ENCODE data around the gene SCYL2. TPM values are rescaled to one million over a fixed set of nuclear protein-coding genes. Genes with fewer than 3 reads are reported as not detected.

The SCYL2 gene
- total and polyA plus RNA-seq, 10 of the 15 experiments (the other 5 are each of a cell fraction or from before 2014, with no cell fraction given), result 5.4 to 34.3 (median 26.9) TPM

- ChIA-PET SMC1A (ENCODE audit: uncharacterized antibody, unreplicated experiment) (interaction anchor here (1.4 to 1.7 kb wide), 2 partner anchors 9 to 11 kb away, joined by 3 to 4 read pairs; no protein-coding TSS in a partner anchor), CTCF (interaction anchor here (2.6 kb wide), 1 partner anchor 45 kb away, joined by 9 read pairs; no protein-coding TSS in a partner anchor), RAD21 (ENCODE audit: unreplicated experiment) (no interaction called here), POLR2A (no interaction called here)
- Histone ChIP-seq H3K4me1 (ENCODE audit: control insufficient read depth, insufficient read depth, low read length) (no peaks in the 10 kb centered on the region), H3K4me2 (ENCODE audit: control insufficient read depth, insufficient read depth) (no peak overlapping the region), H3K27me3 (replicated peaks in 1 of 2; ENCODE audit: control insufficient read depth in 2 of 2, insufficient read depth in 2 of 2, low read length in 1 of 2) (peaks cover 0 to 3% of the 10 kb centered on the region in 2 experiments; a peak in 1 of 4 replicates), H3K9me3 (replicated peaks; ENCODE audit: control insufficient read depth, insufficient read depth, low read length) (no peaks in the 10 kb centered on the region), H3K9ac (ENCODE audit: control insufficient read depth, insufficient read depth, low read length) (no peak overlapping the region), H3K79me2 (ENCODE audit: control insufficient read depth, insufficient read depth, low read length) (no peaks in the 10 kb centered on the region), H3K27ac (ENCODE audit: control insufficient read depth, insufficient read depth) (no peak overlapping the region), H4K20me1 (ENCODE audit: control insufficient read depth, insufficient read depth) (no peaks in the 10 kb centered on the region), H3K4me3 (no peak overlapping the region), H2AFZ (ENCODE audit: control insufficient read depth, low read depth, low read length) (no peak overlapping the region), H3K36me3 (ENCODE audit: control insufficient read depth in 2 of 2, insufficient read depth in 2 of 2, low read length in 1 of 2) (no peaks in the 10 kb centered on the region)
- intact Hi-C loops (cut with micrococcal nuclease; ENCODE audit: unreplicated experiment), result no loop called here
- no TSS peak for BruUV-seq (replicated peaks)
- WGBS (ENCODE audit: insufficient coverage, insufficient replicate concordance, low lambda C conversion rate, missing lambda C conversion rate), result 57% methylated on average over 3 of the region's 3 CpGs
- FAIRE-seq (no peak), ATAC-seq (no peak), DNase-seq (ENCODE audit: low read depth, low spot score) (no peak)
- in situ Hi-C loops (cut with MboI), result loop anchor here (10.0 kb wide), 1 partner anchor 306 kb away; no protein-coding TSS in a partner anchor
- TF ChIP-seq, protein P1, sequence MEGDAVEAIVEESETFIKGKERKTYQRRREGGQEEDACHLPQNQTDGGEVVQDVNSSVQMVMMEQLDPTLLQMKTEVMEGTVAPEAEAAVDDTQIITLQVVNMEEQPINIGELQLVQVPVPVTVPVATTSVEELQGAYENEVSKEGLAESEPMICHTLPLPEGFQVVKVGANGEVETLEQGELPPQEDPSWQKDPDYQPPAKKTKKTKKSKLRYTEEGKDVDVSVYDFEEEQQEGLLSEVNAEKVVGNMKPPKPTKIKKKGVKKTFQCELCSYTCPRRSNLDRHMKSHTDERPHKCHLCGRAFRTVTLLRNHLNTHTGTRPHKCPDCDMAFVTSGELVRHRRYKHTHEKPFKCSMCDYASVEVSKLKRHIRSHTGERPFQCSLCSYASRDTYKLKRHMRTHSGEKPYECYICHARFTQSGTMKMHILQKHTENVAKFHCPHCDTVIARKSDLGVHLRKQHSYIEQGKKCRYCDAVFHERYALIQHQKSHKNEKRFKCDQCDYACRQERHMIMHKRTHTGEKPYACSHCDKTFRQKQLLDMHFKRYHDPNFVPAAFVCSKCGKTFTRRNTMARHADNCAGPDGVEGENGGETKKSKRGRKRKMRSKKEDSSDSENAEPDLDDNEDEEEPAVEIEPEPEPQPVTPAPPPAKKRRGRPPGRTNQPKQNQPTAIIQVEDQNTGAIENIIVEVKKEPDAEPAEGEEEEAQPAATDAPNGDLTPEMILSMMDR (IDR thresholded peaks at IDR 0.05 in 2 of 3, conservative IDR thresholded peaks at IDR 0.05 in 1 of 3; ENCODE audit: control insufficient read depth in 2 of 3, extremely low read depth in 1 of 3, insufficient read depth in 1 of 3, low read depth in 3 of 3, low read length in 3 of 3), result no peak
- no peak for TF ChIP-seq CREM (IDR thresholded peaks at IDR 0.05; ENCODE audit: low read depth)
- TF ChIP-seq IRF5 (IDR thresholded peaks at IDR 0.05; ENCODE audit: borderline replicate concordance), result no peak
- TF ChIP-seq BMI1 (IDR thresholded peaks at IDR 0.05; ENCODE audit: borderline replicate concordance), result no peak
- TF ChIP-seq, protein P2, sequence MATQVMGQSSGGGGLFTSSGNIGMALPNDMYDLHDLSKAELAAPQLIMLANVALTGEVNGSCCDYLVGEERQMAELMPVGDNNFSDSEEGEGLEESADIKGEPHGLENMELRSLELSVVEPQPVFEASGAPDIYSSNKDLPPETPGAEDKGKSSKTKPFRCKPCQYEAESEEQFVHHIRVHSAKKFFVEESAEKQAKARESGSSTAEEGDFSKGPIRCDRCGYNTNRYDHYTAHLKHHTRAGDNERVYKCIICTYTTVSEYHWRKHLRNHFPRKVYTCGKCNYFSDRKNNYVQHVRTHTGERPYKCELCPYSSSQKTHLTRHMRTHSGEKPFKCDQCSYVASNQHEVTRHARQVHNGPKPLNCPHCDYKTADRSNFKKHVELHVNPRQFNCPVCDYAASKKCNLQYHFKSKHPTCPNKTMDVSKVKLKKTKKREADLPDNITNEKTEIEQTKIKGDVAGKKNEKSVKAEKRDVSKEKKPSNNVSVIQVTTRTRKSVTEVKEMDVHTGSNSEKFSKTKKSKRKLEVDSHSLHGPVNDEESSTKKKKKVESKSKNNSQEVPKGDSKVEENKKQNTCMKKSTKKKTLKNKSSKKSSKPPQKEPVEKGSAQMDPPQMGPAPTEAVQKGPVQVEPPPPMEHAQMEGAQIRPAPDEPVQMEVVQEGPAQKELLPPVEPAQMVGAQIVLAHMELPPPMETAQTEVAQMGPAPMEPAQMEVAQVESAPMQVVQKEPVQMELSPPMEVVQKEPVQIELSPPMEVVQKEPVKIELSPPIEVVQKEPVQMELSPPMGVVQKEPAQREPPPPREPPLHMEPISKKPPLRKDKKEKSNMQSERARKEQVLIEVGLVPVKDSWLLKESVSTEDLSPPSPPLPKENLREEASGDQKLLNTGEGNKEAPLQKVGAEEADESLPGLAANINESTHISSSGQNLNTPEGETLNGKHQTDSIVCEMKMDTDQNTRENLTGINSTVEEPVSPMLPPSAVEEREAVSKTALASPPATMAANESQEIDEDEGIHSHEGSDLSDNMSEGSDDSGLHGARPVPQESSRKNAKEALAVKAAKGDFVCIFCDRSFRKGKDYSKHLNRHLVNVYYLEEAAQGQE (IDR thresholded peaks at IDR 0.05; ENCODE audit: low read depth, low read length), result no peak
- TF ChIP-seq SREBF1 (IDR thresholded peaks at IDR 0.05; ENCODE audit: low read length), result no peak
- no peak for TF ChIP-seq RAD21 (IDR thresholded peaks at IDR 0.05; ENCODE audit: insufficient read depth, low read depth, low read length)
- no peak for TF ChIP-seq TCF7 (IDR thresholded peaks at IDR 0.05; ENCODE audit: borderline replicate concordance)
- TF ChIP-seq, protein P3, sequence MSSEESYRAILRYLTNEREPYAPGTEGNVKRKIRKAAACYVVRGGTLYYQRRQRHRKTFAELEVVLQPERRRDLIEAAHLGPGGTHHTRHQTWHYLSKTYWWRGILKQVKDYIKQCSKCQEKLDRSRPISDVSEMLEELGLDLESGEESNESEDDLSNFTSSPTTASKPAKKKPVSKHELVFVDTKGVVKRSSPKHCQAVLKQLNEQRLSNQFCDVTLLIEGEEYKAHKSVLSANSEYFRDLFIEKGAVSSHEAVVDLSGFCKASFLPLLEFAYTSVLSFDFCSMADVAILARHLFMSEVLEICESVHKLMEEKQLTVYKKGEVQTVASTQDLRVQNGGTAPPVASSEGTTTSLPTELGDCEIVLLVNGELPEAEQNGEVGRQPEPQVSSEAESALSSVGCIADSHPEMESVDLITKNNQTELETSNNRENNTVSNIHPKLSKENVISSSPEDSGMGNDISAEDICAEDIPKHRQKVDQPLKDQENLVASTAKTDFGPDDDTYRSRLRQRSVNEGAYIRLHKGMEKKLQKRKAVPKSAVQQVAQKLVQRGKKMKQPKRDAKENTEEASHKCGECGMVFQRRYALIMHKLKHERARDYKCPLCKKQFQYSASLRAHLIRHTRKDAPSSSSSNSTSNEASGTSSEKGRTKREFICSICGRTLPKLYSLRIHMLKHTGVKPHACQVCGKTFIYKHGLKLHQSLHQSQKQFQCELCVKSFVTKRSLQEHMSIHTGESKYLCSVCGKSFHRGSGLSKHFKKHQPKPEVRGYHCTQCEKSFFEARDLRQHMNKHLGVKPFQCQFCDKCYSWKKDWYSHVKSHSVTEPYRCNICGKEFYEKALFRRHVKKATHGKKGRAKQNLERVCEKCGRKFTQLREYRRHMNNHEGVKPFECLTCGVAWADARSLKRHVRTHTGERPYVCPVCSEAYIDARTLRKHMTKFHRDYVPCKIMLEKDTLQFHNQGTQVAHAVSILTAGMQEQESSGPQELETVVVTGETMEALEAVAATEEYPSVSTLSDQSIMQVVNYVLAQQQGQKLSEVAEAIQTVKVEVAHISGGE (CRISPR knock-in tag; IDR thresholded peaks at IDR 0.05), result no peak
- no peak for TF ChIP-seq E2F8 (IDR thresholded peaks at IDR 0.05; ENCODE audit: low read depth, partially characterized antibody)
These were observed 92.3 kb downstream of the SCYL2 start for GRCh38 chr12:100359248-100359647.

All from GM12878 (cell line).